Epidermal melanocyte (primary cell): ENCODE data around the gene USP12.
"Not testable (repeated sequence)": the region's sequence is repeated elsewhere in the genome, so short reads cannot be mapped to it uniquely, and the experiment has no call there.

ENCODE experiments used
- DNase-seq: peaks from one replicate; pipeline ENCODE4 v3.0.0; 2011; ENCODE audit warnings: low spot score; ENCODE audit not compliant: insufficient read length

Gene USP12, protein sequence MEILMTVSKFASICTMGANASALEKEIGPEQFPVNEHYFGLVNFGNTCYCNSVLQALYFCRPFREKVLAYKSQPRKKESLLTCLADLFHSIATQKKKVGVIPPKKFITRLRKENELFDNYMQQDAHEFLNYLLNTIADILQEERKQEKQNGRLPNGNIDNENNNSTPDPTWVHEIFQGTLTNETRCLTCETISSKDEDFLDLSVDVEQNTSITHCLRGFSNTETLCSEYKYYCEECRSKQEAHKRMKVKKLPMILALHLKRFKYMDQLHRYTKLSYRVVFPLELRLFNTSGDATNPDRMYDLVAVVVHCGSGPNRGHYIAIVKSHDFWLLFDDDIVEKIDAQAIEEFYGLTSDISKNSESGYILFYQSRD

DNA sequence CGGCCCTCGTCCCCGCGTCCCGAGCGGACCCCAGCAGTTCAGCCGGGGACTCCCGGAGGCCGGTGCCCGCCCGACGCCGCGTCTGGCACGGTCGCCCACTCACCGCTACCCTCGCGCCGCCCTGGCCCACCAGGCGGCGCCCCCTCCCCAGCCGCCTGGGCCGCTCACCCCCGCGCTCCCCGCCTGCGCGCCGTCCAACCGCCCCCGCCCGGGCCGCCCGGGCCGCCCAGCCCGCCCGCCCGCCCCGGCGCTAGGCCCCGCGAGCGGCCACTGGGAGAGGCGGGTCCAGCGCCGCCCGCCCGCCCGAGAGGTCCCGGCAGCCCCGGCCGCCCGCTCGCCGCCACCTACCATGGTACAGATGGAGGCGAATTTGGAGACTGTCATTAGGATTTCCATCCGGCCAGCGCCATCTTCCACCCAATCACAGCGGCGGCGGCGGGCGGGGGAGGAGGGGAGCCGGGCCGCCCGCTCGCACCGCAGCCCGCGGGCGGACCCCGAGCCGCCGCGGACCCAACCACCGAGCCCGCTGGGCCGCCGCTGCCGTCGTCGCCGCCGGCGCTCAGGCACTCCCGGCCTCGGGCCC is at the start of gene USP12:
Gene USP12 (minus strand): TSS at position 568 of the 583 bp plus-strand sequence. CDS start 172 bp downstream, at position 396.
- no peak for DNase-seq

DNA sequence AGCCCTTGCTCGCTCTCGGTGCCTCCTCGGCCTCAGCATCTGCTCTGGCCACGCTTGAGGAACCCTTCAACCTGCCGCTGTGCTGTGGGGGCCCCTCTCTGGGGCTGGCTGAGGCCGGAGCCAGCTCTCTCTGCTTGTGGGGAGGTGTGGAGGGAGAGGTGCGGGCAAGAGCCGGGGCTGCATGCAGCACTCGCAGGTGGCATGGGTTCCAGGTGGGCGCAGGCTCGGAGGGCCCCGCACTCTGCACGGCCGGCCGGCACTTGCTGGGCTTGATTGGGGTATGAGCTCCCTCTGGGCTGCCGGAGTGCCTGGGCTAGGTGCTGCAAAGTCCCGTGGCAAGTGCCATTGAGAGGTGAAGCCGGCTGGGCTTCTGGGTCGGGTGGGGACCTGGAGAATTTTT is 48.0 kb upstream of the USP12 start:
- no peak for DNase-seq

DNA sequence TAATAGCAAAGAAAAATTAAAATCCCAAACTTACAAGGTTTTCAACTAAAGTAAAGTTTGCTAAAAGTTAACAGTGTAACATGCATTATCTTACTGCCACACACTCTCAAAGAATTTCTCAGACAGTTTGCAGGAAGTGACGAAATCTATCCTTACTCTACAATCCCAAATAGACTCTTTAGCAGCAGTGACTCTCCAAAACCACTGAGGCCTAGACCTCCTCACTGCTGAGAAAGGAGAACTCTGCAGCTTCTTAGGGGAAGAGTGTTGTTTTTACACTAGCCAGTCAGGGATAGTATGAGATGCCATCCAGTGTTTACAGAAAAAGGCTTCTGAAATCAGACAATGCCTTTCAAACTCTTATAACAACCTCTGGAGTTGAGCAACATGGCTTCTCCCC is 47.2 kb upstream of the USP12 start:
- not testable (repeated sequence) for DNase-seq

DNA sequence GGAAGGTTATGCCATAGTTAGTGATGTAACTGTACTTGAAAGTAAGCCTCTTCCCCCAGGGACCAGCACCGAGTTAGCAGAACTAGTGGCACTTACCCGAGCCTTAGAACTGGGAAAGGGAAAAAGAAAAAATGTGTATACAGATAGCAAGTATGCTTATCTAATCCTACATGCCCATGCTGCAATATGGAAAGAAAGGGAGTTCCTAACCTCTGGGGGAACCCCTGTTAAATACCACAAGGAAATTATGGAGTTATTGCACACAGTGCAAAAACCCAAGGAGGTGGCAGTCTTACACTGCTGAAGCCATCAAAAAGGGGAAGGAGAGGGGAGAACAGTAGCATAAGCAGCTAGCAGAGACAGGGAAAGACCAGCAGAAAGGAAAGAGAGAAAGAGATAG is 46.2 kb upstream of the USP12 start:
- DNase-seq: not testable (repeated sequence)

DNA sequence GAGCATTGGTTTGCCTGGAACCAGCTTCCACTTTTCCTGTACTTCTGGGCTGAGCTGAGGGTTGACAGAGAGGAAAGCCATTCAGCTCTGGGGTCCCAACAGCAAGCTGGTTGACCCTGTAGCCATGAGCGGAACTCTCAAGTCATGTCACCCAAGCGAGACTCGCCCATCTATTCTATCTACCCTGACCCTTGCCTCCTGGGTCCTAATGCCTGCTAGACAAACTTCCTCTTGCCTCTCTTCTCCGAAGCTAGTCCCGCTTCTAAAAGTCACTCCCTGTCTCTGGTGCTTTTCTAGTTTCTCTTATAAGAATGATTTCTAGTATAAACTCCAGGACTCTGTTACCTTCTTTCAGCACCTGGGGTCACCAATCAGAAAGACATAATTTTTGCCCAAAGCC is 41.8 kb upstream of the USP12 start:
- DNase-seq: not testable (repeated sequence)

DNA sequence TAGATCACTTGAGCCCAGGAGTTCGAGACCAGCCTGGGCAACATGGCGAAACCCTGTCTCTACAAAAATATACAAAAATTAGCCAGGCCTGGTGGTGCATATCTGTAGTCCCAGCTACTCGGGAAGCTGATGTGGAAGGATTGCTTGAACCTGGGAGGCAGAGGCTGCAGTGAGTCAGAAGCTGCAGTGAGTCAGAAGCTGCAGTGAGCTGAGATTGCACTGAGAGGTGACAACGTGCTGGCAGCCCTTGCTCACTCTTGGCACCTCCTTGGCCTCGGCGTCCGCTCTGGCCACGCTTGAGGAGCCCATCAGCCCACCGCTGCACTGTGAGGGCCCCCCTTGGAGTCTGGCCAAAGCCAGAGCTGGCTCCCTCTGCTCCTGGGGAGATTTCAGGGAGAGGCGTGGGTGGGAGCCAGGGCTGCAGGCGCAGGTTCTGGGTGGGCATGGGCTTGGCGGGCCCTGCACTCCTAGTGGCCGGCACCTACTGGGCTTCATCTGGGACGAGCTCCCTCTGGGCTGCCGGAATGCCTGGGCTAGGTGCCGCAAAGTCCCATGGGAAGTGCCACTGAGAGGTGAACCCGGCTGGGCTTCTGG is 40.3 kb upstream of the USP12 start:
- DNase-seq: no peak

DNA sequence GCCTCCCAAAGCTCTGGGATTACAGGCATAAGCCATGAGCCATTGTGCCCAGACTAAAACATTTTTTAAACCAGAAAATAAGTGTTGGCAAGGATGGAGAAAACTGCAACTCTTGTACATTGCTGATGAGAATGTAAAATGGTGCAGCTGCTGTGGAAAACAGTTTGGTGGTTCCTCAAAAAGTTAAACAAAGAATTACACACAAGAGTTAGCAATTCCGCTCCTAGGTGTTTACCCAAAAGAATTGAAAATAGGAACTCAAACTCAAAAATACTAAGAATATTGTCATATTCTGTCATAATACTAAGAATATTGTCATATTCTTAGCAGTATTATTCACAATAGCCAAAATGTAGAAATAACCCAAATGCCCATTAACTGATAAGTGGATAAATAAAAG is 39.7 kb upstream of the USP12 start:
- no peak for DNase-seq

DNA sequence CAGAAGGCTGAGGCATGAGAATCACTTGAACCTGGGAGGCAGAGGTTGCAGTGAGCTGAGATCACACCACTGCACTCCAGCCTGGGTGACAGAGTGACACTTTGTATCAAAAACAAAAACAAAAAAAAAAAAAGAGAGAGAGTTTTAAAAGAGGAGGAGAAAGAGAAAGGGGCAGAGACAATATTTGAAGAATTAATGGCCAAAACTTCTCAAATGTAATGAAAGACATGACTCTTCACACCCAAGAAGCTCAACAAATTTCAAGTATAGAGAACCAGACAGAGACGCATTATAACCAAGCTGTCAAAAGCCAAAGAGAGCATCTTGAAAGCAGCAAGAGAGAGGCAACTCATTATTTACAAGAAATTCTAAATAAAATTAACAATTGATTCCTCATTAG is 36.9 kb upstream of the USP12 start:
- no peak for DNase-seq

DNA sequence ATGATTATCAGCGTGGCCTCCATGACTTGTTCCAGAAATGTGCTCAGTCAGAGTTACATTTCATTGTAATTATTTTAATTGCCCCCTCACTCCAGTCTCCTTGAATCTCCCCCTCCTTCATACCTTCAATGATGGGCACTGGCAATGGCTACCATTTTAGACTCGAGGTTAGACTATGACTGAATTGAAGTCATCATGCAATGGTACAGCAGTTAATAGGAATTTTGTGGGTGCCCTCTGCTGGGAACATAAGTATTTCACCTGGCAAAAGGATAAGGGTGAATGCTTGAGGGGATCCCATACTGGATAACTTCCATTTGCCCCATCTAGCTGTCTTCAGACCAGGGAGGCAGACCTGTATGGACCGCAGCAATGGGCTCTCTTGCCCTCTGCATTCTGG is 32.2 kb upstream of the USP12 start:
- DNase-seq: no peak

DNA sequence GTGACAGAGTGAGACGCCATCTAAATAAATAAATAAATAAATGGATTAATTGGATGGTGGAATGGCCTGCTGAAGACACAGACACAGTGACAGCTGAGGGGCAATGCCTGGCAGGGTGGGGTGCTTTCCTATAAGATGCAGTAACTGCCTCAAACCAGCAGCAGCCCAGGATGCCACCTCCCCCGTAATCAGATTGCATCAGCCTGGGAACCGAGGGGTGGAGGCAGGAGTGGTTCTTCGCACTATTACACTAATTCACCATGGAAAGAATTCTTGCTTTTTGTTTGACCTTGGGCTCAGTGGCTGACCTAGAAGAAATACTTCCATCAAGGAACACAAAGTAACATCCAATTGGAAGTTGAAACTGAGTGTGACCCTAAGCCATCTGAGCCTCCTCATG is 31.6 kb upstream of the USP12 start:
- DNase-seq: no peak

DNA sequence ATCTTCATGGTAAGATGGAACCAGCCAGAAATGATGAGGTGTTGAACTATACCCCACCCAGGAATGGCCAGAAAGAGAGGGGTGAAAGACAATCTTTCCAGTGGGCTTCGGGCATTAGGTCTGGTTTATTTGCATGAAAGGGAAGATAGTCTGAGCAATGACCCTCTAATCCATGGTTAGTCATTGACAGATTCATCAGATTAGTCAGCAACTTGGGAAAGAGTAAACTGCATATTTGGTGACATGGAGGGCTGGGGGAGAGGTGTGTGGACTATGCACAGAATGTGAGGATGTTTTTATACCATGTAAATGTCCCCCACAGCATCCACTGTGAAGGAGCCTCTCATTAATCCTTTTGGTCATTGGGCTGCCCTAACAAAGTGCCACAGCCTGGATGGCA is 30.1 kb upstream of the USP12 start:
- DNase-seq: no peak

DNA sequence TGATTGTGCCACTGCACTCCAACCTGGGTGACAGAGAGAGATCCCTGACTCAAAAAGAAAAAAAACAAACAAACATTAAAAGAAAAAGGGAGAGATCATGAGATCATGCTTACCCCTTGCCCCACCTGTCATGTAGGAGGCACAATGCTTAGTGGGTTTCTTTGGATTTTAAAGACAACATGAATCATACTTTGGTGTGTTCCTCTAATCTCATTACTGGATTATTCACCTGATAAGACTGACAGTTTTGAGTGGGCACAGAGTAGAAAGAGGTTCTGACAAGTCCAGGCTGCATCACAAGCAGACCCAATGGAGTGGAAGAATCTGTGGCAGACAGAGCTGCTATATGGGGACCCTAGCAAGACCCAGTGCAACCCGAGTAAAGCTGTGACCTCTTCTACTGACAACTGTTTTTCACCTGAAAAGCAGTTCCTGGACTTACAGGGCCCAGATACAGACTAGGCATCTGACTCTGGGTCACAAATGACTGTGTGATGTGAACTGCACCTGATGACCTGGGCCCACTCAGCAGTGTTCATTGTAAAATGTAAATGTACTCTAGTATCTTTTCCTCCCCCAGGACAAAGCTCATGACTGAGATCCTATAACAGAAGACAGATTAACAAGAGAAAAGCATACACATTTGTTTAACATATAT is 28.9 kb upstream of the USP12 start:
- DNase-seq: no peak

DNA sequence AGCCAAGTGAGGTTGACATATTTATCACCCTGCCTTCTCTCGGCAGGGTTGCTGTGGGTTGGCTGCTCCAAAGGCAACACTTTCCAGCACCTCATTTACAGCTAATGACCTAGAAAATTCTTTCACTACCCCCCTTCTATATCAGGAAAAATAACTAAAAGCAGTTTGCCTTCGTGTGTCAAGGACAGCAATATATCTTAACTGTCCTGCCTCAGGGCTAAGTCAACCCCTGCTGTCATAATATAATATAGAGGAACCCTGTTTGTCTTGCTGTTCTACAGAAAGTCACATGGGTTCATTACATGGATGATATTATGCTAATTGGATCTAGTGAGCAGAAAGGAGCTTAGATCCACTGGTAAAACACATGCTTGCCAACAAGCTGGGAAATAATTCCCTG is 28.1 kb upstream of the USP12 start:
- DNase-seq: no peak

DNA sequence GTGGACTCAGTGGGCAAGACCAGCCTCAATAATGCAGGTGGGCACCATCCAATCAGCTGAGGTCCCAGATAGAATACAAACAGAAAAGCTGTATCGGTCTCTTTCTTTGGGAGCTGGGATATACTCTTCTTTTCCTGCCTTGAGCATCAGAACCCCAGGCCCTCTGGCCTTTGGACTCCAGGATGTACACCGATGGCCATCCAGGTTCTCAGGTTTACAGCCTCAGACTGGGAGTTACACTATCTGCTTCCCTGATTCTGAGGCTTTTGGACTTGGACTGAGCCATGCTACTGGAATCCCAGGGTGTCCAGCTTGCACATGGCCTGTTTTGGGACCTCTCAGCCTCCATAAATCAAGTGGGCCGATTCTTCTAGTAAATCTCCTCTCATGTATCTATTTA is 27.6 kb upstream of the USP12 start:
- DNase-seq: no peak

DNA sequence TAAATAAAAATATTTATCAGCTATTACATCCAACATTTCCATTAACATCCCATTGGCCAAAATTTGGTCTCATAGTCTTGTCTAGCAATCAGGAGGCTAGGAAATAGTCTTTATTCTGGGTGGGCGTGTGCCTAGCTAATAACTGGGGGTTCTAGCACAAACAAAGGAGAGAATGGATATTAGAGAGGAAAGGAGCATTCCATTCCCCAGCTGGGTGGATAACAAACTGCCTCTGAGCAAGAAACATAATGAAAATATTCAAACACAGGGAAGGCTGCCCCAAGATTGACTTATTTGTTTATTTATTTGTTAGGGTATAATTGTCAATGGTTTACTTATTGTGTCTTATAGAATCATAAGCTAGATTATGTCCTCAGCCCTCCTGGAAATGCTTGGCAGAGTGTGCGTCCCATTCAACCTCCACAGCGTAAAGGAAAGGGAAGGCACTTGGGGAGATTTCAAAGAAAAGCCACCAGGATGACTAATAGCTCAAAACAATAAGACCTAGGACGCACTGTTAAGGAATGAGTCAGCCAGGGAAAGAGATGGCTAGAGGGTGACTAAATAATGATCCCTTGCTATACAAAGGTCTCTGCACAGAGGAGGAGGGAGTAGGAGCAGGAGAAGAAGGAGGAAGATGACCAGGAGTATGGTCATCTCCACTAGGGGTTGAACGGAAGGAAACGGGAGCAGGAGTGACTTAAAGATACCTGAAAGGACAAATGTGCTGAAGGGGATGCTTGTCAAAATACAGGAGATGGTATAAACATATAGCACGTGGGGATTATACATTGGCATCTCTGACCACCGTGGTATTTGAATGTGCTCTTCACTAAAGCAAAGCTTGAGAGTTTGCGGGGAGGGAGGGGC is 23.5 kb upstream of the USP12 start:
- no peak for DNase-seq

DNA sequence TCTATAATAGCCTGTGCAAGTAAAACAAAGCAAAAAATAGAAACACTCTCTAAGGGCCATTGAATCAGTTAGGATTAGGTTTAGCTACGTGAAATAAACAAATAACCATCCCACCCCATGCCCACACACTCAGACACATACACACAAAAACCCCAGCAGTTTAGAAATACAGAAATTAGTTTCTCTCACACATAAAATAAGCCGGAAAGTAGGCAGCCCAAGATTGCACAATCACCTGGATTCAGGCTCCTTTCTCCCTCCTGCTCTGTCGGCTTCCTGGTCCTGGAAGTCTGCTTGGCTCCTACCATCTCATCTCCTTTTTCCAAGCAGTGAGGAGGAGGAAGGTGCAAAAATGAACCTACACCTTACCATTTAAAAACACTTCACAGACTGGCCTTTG is 22.6 kb upstream of the USP12 start:
- no peak for DNase-seq

DNA sequence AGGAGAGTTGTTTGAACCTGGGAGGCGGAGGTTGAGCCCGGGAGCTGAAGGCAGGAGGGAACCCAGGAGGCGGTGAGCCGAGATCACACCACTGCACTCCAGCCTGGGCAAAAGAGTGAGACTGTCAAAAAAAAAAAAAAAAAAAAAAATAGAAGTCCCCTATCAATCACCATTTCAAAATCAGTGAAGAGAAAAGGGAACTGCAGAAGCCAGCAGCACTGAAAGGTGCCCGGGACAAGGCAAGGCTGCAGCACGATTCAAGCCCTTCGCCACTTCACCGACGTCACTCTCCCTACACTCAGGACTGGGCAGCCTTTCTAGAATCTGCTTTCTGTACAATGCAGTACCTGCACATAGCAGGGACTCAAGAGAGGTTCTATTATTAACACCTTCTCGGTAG is 21.9 kb upstream of the USP12 start:
- no peak for DNase-seq

DNA sequence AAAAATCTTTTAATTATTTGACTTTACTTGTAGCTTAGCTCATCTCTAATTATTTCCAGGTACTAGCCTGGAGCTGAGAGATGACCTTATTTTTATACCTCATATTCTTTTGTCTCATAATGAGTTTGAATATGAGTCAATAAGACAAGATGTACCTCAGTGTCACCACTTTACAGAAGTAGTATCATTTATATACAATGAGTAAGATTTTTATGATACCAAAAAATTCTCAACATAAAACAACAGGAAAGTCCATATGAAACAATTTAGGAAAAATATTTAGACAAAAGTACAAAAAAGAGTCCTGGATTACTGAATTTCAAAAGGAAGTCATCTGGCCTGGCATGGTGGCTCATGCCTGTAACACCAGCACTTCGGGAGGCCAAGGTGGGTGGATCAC is 21.4 kb upstream of the USP12 start:
- no peak for DNase-seq

DNA sequence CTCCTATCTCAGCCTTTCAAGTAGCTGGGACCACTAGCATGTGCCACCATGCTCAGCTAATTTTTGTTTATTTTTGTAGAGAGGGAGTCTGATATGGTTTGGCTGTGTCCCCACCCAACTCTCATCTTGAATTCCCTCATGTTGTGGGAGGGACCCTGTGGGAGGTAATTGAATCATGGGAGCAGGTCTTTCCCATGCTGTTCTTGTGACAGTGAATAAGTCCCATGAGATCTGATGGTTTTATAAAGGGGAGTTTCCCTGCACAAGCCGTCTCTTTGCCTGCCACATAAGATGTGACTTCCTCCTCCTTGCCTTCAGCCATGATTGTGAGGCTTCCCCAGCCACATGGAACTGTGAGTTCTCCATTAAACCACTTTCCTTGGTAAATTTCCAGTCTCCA is 20.8 kb upstream of the USP12 start:
- not testable (repeated sequence) for DNase-seq

DNA sequence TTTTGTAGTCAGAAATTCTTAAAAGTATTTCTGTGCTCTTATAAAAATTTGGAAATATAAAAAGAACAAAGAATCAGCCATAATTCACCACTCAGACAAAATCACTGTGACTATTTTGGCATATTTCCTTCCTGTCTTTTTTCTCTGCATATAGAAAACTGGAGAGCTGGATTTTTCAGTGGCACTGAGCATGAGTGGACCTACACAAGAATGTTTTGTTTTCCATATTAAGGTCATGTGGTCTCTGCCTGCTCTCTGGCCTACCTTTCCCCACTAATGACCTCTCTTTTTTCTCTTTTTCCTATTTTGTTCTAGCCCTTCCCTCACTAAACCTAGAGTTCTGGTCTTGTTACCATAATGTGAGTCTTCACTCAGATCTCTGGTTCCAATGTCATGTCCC is 17.6 kb upstream of the USP12 start:
- DNase-seq: no peak

DNA sequence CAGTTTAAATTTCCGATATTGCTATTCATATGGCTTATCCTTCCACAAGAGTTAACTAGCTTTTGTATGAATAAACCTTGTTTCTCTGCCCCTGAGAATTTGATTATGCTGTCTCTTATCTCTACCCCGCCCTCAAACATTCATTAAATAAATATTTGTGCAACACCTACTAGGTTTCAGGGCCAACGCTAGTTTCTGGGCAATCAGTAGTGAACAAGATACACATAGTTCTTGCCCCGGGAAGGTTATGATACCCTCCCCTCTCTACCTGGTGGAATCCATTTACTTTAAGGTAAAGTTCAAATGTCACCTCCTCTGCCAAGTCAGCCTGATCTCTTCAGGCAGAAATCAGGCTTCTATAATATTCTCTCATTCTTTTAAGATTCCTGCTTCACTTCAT is 16.6 kb upstream of the USP12 start:
- no peak for DNase-seq
